ENCODE results near the gene C17orf114.

DNA sequence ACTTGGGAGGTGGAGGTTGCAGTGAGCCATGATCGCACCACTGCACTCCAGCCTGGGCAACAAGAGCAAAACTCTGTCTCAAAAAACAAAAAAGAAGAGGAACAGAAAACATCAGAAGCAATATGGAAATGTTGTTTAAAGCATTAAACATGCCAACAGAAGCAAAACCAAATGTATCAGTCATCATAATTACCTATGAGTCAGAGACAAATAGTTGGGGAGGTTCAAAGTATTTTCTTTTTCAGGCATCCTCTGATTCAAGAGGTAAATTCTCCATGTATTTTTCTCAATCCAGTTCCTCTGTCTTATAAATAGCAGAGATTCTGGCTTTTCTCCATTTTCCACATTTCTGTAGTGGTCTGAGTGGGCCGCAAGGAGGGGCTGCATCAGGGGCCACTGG is 32.5 kb downstream of the C17orf114 start:
- no peak for TF ChIP-seq POLR2AphosphoS5 (IDR thresholded peaks at IDR 0.05)
- TF ChIP-seq, protein P1, sequence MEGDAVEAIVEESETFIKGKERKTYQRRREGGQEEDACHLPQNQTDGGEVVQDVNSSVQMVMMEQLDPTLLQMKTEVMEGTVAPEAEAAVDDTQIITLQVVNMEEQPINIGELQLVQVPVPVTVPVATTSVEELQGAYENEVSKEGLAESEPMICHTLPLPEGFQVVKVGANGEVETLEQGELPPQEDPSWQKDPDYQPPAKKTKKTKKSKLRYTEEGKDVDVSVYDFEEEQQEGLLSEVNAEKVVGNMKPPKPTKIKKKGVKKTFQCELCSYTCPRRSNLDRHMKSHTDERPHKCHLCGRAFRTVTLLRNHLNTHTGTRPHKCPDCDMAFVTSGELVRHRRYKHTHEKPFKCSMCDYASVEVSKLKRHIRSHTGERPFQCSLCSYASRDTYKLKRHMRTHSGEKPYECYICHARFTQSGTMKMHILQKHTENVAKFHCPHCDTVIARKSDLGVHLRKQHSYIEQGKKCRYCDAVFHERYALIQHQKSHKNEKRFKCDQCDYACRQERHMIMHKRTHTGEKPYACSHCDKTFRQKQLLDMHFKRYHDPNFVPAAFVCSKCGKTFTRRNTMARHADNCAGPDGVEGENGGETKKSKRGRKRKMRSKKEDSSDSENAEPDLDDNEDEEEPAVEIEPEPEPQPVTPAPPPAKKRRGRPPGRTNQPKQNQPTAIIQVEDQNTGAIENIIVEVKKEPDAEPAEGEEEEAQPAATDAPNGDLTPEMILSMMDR (IDR thresholded peaks at IDR 0.05), result no peak
